ENCODE measurements around the gene WDR35.

DNA sequence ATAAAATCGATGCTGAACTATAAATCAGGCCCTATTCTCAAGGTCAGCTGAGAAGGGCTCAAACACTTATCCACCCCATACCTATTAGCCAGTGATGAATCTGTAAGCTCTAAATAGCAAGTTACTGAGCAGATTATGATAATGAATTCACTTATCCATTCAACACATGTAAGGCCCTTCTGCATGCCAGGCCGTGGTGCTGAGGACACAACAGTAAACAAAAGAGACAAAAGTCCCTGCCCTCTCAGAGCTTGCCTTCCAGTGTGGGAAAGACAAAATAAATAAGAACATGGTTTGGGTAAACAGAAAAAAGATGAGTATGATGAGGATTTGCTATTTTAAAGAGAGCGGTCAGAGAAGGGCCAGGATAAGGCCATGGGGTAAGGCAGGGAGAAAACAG lies 99.8 kb downstream of the WDR35 start:
- no peak for TF ChIP-seq POLR2A (IDR thresholded peaks at IDR 0.05)
- TF ChIP-seq, protein P1, sequence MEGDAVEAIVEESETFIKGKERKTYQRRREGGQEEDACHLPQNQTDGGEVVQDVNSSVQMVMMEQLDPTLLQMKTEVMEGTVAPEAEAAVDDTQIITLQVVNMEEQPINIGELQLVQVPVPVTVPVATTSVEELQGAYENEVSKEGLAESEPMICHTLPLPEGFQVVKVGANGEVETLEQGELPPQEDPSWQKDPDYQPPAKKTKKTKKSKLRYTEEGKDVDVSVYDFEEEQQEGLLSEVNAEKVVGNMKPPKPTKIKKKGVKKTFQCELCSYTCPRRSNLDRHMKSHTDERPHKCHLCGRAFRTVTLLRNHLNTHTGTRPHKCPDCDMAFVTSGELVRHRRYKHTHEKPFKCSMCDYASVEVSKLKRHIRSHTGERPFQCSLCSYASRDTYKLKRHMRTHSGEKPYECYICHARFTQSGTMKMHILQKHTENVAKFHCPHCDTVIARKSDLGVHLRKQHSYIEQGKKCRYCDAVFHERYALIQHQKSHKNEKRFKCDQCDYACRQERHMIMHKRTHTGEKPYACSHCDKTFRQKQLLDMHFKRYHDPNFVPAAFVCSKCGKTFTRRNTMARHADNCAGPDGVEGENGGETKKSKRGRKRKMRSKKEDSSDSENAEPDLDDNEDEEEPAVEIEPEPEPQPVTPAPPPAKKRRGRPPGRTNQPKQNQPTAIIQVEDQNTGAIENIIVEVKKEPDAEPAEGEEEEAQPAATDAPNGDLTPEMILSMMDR (IDR thresholded peaks at IDR 0.05): no peak

Data from body of pancreas (tissue), 4 donors.